SK-N-SH (cell line): ENCODE results near the gene MMS19. TPM values are rescaled to one million over a fixed set of nuclear protein-coding genes. Genes with fewer than 3 reads are reported as not detected.

Experiments
- CTCF ChIA-PET: fragments of 300-600, 350-600 bp; formaldehyde crosslinking; extraction: SDS; loops from one replicate; lab custom pipeline; 2021; lab: Yijun Ruan, JAX
- POLR2A ChIA-PET: fragments of 350-600 bp; sonication (Branson Sonifier 250); formaldehyde crosslinking; extraction: SDS; loops from one replicate; lab custom pipeline; 2020; ENCODE audit warnings: antibody characterized with exemption, inconsistent platforms; lab: Yijun Ruan, JAX
- DNase-seq: peaks from one replicate; pipeline ENCODE4 v3.0.0; 2012
- H2AFZ ChIP-seq: fragments of 200-600 bp; sonication (generic); 2 replicates; pipeline ENCODE4 v1.8.1; 2016; ENCODE audit warnings: antibody characterized with exemption, mild to moderate bottlenecking, low read depth
- H3F3A ChIP-seq: fragments of 200-600 bp; sonication (generic); replicated peaks from 2 replicates; pipeline ENCODE3; 2016; ENCODE audit warnings: antibody characterized with exemption, mild to moderate bottlenecking; ENCODE audit not compliant: insufficient read depth
- H3K27ac ChIP-seq, 2 experiments: fragments of 200-500 bp in 1 of 2; fragments of 200-600 bp in 1 of 2; sonication (Bioruptor generic) in 1 of 2; sonication (generic), shearing (Covaris generic) in 1 of 2; 2 replicates each; pipeline versions ENCODE4 v1.5.1 to v1.6.1; 2014 to 2016; ENCODE audit warnings: low read depth in 2 of 2, inconsistent platforms in 1 of 2, low read length in 1 of 2, mild to moderate bottlenecking in 1 of 2, mixed read lengths in 1 of 2
- H3K27me3 ChIP-seq: fragments of 200-600 bp; sonication (generic), shearing (Covaris generic); 2 replicates; pipeline ENCODE4 v1.6.1; 2016; ENCODE audit warnings: mixed run types; ENCODE audit not compliant: insufficient read depth
- H3K36me3 ChIP-seq, 2 experiments: fragments of 200-500 bp in 1 of 2; fragments of 200-600 bp in 1 of 2; sonication (Bioruptor generic) in 1 of 2; sonication (generic) in 1 of 2; replicated peaks in 1 of 2; 2 replicates each; pipeline versions ENCODE3 to v1.5.1; 2014 to 2016; ENCODE audit warnings: low read length in 1 of 2, mild to moderate bottlenecking in 1 of 2; ENCODE audit not compliant: insufficient read depth in 2 of 2, control insufficient read depth in 1 of 2
- H3K4me1 ChIP-seq, 2 experiments: fragments of 200-500 bp in 1 of 2; fragments of 200-600 bp in 1 of 2; sonication (Bioruptor generic) in 1 of 2; sonication (generic), shearing (Covaris generic) in 1 of 2; 2 replicates each; pipeline versions ENCODE4 v1.5.1 to v1.6.1; 2014 to 2016; ENCODE audit warnings: low read depth in 1 of 2, low read length in 1 of 2, mixed run types in 1 of 2; ENCODE audit not compliant: insufficient read depth in 2 of 2, control insufficient read depth in 1 of 2
- H3K4me2 ChIP-seq: fragments of 200-600 bp; sonication (generic), shearing (Covaris generic); 2 replicates; pipeline ENCODE4 v1.6.1; 2017; ENCODE audit warnings: mixed run types
- H3K4me3 ChIP-seq, 2 experiments: fragments of 200-500 bp in 1 of 2; fragments of 200-600 bp in 1 of 2; sonication (Bioruptor generic) in 1 of 2; sonication (generic), shearing (Covaris generic) in 1 of 2; 2 replicates each; pipeline versions ENCODE4 v1.5.1 to v1.8.1; 2014 to 2016; ENCODE audit warnings: low read depth in 2 of 2, inconsistent platforms in 1 of 2, low read length in 1 of 2, mild to moderate bottlenecking in 1 of 2, mixed read lengths in 1 of 2, moderate library complexity in 1 of 2
- H3K79me2 ChIP-seq: fragments of 200-600 bp; sonication (generic); 2 replicates; pipeline ENCODE4 v1.8.1; 2017; ENCODE audit warnings: mild to moderate bottlenecking; ENCODE audit not compliant: insufficient read depth
- H3K9ac ChIP-seq: fragments of 200-600 bp; sonication (generic); 2 replicates; pipeline ENCODE4 v1.6.1; 2017; ENCODE audit warnings: mixed run types
- H3K9me2 ChIP-seq: fragments of 200-600 bp; sonication (generic); 2 replicates; pipeline ENCODE4 v1.6.1; 2017; ENCODE audit warnings: mixed run types
- H3K9me3 ChIP-seq: fragments of 200-600 bp; sonication (generic); 2 replicates; pipeline ENCODE4 v1.6.1; 2017; ENCODE audit warnings: mixed run types, mild to moderate bottlenecking, moderate library complexity
- H4K20me1 ChIP-seq: fragments of 200-600 bp; sonication (generic); 2 replicates; pipeline ENCODE4 v1.6.1; 2017; ENCODE audit warnings: mild to moderate bottlenecking, mixed run types; ENCODE audit not compliant: insufficient read depth
- ELF1 ChIP-seq: IDR thresholded peaks from 2 replicates; pipeline ENCODE4 v1.4.0; 2012
- EP300 ChIP-seq, 2 experiments: IDR thresholded peaks; 2 replicates each; pipeline versions ENCODE4 v1.4.0 to v1.6.1; 2012; ENCODE audit warnings: borderline replicate concordance in 1 of 2, low read depth in 1 of 2, low read length in 1 of 2
- EZH2phosphoT487 ChIP-seq: fragments of 200-600 bp; sonication (generic); IDR thresholded peaks from 2 replicates; pipeline ENCODE4 v1.6.1; 2017; ENCODE audit warnings: low read depth, mixed run types, mild to moderate bottlenecking, antibody characterized with exemption, moderate library complexity, borderline replicate concordance
- FOXJ3 ChIP-seq: sonication (generic); formaldehyde crosslinking; IDR thresholded peaks from 2 replicates; pipeline ENCODE4 v1.5.1; 2020; ENCODE audit warnings: mild to moderate bottlenecking, missing genetic modification reagents
- FOXM1 ChIP-seq: IDR thresholded peaks from 2 replicates; pipeline ENCODE4 v1.4.0; 2012; ENCODE audit warnings: low read depth, mild to moderate bottlenecking
- GATA2 ChIP-seq: sonication (generic); formaldehyde crosslinking; IDR thresholded peaks from 2 replicates; pipeline ENCODE4 v1.5.0; 2020; ENCODE audit warnings: mild to moderate bottlenecking, missing genetic modification reagents
- MEF2A ChIP-seq: IDR thresholded peaks from 2 replicates; pipeline ENCODE4 v1.4.0; 2012; ENCODE audit warnings: low read depth, borderline replicate concordance
- MXI1 ChIP-seq: IDR thresholded peaks from 2 replicates; pipeline ENCODE4 v1.6.1; 2012; ENCODE audit warnings: mild to moderate bottlenecking, low read depth, low read length, improper control_type of control experiment
- NFIC ChIP-seq: IDR thresholded peaks from 2 replicates; pipeline ENCODE4 v1.4.0; 2012; ENCODE audit warnings: borderline replicate concordance
- NRF1 ChIP-seq: IDR thresholded peaks from 2 replicates; pipeline ENCODE4 v1.6.1; 2012; ENCODE audit warnings: low read depth, mild to moderate bottlenecking, low read length
- POLR2AphosphoS5 ChIP-seq: IDR thresholded peaks from 2 replicates; pipeline ENCODE4 v1.6.1; 2012; ENCODE audit warnings: low read depth, low read length
- RAD21 ChIP-seq: IDR thresholded peaks from 2 replicates; pipeline ENCODE4 v1.6.1; 2012; ENCODE audit warnings: mild to moderate bottlenecking, low read length
- RCOR1 ChIP-seq: fragments of 150-350 bp; IDR thresholded peaks from 2 replicates; pipeline ENCODE4 v1.6.1; 2017; ENCODE audit warnings: antibody characterized with exemption, low read length
- REST ChIP-seq: IDR thresholded peaks from 2 replicates; pipeline ENCODE4 v1.6.1; 2012; ENCODE audit warnings: mild to moderate bottlenecking, low read depth, low read length, moderate library complexity
- RFX5 ChIP-seq: IDR thresholded peaks from 2 replicates; pipeline ENCODE4 v1.6.1; 2012; ENCODE audit warnings: mild to moderate bottlenecking, improper control_type of control experiment, low read length
- SIN3A ChIP-seq: IDR thresholded peaks from 2 replicates; pipeline ENCODE4 v1.6.1; 2012; ENCODE audit warnings: low read depth, mild to moderate bottlenecking, low read length, moderate library complexity, borderline replicate concordance
- SMC3 ChIP-seq: IDR thresholded peaks from 2 replicates; pipeline ENCODE4 v1.6.1; 2012; ENCODE audit warnings: low read depth, low read length, improper control_type of control experiment
- TAF1 ChIP-seq: IDR thresholded peaks from 2 replicates; pipeline ENCODE4 v1.6.1; 2012; ENCODE audit warnings: low read depth, mild to moderate bottlenecking, low read length, moderate library complexity, borderline replicate concordance
- TCF12 ChIP-seq: IDR thresholded peaks from 2 replicates; pipeline ENCODE4 v1.4.0; 2012
- TEAD4 ChIP-seq: IDR thresholded peaks from 2 replicates; pipeline ENCODE4 v1.4.0; 2012; ENCODE audit warnings: mild to moderate bottlenecking, borderline replicate concordance; ENCODE audit not compliant: insufficient read depth
- WGBS: methylation state at CpG from one replicate; pipeline ENCODE4 v1.1.6; 2017; ENCODE audit warnings: low lambda C conversion rate; 5-methylcytosine and 5-hydroxymethylcytosine counted together
- polyA plus RNA-seq, 3 experiments: library from polyadenylated mRNA; depleted of rRNA; stranded (reverse); fragments of >200 nt; gene quantifications; 2 replicates each; pipeline ENCODE4 v1.2.3, GENCODE V29; 2012
- TF ChIP-seq, protein P1 (sequence below): IDR thresholded peaks from 2 replicates; pipeline ENCODE4 v1.4.0; 2012; ENCODE audit warnings: low read depth, borderline replicate concordance
- TF ChIP-seq, protein P2 (sequence below): fragments of 200-600 bp; sonication (generic); IDR thresholded peaks from 2 replicates; pipeline ENCODE4 v1.6.1; 2017; ENCODE audit warnings: antibody characterized with exemption, mild to moderate bottlenecking, moderate library complexity
- TF ChIP-seq, protein P3 (sequence below): IDR thresholded peaks from 2 replicates; pipeline ENCODE4; 2012

The MMS19 gene
- polyA plus RNA-seq, 1 of the 3 experiments (the other 2 are of a cell fraction) = 56.9 TPM

DNA sequence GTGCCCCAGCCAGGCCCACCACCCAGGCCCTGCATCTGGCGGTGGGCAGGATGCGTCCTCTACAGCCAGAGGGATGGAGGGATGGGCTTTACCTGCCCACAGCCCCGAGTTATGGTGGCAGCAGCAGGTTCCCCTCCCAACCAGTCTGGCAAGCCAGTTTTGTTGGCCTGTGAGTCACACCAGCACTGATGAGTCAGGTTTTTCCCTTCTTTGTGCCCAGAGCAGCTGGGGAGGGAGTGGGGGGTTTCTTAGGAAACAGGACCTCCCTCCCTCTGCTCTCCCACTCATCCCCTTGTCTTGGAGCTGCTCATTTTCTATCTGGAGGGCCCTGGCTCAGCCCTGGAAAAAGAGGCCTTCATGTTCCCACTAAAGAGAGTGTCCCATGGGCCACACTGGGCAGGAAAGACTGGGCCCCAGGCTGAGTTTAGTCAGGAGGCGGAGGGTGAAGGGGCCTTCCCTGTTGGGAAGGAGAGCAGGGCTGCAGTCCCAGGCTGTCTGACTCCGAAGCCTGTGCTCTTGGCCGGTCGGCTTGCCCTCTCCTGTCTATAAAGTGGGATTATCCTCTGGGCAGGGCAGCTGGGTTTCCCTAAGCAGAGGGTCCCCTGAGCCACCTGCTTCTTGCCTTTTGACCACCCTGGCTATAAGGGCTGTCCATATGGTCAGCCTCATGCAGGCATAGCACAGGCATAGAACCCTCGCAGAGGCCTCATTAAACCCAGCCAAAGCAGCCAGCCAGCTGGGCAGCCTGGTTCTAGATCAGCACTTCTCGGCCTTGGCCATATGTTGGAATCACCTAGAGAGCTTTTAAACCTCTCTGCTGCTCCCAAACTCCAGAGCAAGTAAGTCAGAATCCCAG lies 44.2 kb upstream of the MMS19 start:
- 0% methylated on average over 5 of the region's 9 CpGs for WGBS
- Histone ChIP-seq H4K20me1 (no peaks in the 10 kb centered on the region), H3K27me3 (no peaks in the 10 kb centered on the region), H2AFZ (peak overlapping the region; percentile 51; the same call in 1 of the 2 replicates), H3K4me1 (peaks cover 16 to 53% of the 10 kb centered on the region in 2 experiments; a peak in 3 of 4 replicates), H3K9me2 (no peaks in the 10 kb centered on the region), H3K9ac (peak overlapping the region; percentile 77), H3K79me2 (peaks cover 56% of the 10 kb centered on the region), H3K4me3 (peak overlapping the region in 1 of 2 experiments; percentile 40; a peak in 1 of 4 replicates), H3K4me2 (peak overlapping the region; percentile 77), H3K36me3 (no peaks in the 10 kb centered on the region), H3K27ac (peak overlapping the region; percentile 77 to 100), H3K9me3 (no peaks in the 10 kb centered on the region), H3F3A (peaks cover 31% of the 10 kb centered on the region)
- POLR2A ChIA-PET = no interaction called here
- CTCF ChIA-PET = interaction anchor here (8.6 kb wide), 1 partner anchor 9 kb away, joined by 61 read pairs; no protein-coding TSS in a partner anchor
- DNase-seq = no peak
- TF ChIP-seq SMC3 = no peak
- peak in 1 of 2 experiments; percentile 73; a peak in 1 of 4 replicates for TF ChIP-seq EP300 (IDR thresholded peaks at IDR 0.05; ENCODE audit: borderline replicate concordance in 1 of 2, low read depth in 1 of 2, low read length in 1 of 2)
- TF ChIP-seq, protein P1, sequence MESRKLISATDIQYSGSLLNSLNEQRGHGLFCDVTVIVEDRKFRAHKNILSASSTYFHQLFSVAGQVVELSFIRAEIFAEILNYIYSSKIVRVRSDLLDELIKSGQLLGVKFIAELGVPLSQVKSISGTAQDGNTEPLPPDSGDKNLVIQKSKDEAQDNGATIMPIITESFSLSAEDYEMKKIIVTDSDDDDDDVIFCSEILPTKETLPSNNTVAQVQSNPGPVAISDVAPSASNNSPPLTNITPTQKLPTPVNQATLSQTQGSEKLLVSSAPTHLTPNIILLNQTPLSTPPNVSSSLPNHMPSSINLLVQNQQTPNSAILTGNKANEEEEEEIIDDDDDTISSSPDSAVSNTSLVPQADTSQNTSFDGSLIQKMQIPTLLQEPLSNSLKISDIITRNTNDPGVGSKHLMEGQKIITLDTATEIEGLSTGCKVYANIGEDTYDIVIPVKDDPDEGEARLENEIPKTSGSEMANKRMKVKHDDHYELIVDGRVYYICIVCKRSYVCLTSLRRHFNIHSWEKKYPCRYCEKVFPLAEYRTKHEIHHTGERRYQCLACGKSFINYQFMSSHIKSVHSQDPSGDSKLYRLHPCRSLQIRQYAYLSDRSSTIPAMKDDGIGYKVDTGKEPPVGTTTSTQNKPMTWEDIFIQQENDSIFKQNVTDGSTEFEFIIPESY = no peak
- no peak for TF ChIP-seq RAD21
- peak; percentile 91 for TF ChIP-seq TCF12
- TF ChIP-seq FOXJ3 (CRISPR knock-in tag) = no peak
- TF ChIP-seq MXI1 = no peak
- TF ChIP-seq TAF1 = peak; percentile 48; the same call in 1 of the 2 replicates
- TF ChIP-seq RFX5 = no peak
- TF ChIP-seq REST = 0 out of 2 replicates have a peak, but pooled peaks have one; percentile 46
- TF ChIP-seq, protein P2, sequence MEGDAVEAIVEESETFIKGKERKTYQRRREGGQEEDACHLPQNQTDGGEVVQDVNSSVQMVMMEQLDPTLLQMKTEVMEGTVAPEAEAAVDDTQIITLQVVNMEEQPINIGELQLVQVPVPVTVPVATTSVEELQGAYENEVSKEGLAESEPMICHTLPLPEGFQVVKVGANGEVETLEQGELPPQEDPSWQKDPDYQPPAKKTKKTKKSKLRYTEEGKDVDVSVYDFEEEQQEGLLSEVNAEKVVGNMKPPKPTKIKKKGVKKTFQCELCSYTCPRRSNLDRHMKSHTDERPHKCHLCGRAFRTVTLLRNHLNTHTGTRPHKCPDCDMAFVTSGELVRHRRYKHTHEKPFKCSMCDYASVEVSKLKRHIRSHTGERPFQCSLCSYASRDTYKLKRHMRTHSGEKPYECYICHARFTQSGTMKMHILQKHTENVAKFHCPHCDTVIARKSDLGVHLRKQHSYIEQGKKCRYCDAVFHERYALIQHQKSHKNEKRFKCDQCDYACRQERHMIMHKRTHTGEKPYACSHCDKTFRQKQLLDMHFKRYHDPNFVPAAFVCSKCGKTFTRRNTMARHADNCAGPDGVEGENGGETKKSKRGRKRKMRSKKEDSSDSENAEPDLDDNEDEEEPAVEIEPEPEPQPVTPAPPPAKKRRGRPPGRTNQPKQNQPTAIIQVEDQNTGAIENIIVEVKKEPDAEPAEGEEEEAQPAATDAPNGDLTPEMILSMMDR = no peak
- TF ChIP-seq NRF1 = no peak
- no peak for TF ChIP-seq ELF1
- peak; percentile 64; the same call in 1 of the 2 replicates for TF ChIP-seq POLR2AphosphoS5
- TF ChIP-seq, protein P3, sequence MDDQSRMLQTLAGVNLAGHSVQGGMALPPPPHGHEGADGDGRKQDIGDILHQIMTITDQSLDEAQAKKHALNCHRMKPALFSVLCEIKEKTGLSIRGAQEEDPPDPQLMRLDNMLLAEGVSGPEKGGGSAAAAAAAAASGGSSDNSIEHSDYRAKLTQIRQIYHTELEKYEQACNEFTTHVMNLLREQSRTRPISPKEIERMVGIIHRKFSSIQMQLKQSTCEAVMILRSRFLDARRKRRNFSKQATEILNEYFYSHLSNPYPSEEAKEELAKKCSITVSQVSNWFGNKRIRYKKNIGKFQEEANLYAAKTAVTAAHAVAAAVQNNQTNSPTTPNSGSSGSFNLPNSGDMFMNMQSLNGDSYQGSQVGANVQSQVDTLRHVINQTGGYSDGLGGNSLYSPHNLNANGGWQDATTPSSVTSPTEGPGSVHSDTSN = peak; percentile 57
- TF ChIP-seq FOXM1 = no peak
- peak; percentile 94 for TF ChIP-seq NFIC
- TF ChIP-seq EZH2phosphoT487 = no peak
- TF ChIP-seq MEF2A = no peak
- no peak for TF ChIP-seq RCOR1
- no peak for TF ChIP-seq TEAD4
- TF ChIP-seq SIN3A = peak; percentile 39; the same call in 1 of the 2 replicates
- TF ChIP-seq GATA2 = no peak
